A673 (cell line): Measurements from ENCODE around the gene NUP88. TPM values are rescaled to one million over a fixed set of nuclear protein-coding genes. Genes with fewer than 3 reads are reported as not detected.

Experiments used
- BruUV-seq: library from RNA; stranded (reverse); fragments of 400-500 nt; replicated peaks from 2 replicates; lab custom pipeline; 2021; lab: Mats Ljungman, UMichigan
- CTCF ChIA-PET: fragments of 300-600 bp; sonication (Branson Sonifier 250); formaldehyde crosslinking; loops from one replicate; lab custom pipeline; 2022; ENCODE audit warnings: antibody characterized with exemption; lab: Charles Lee
- POLR2A ChIA-PET: fragments of 300-600 bp; sonication (Branson Sonifier 250); formaldehyde crosslinking; loops from one replicate; lab custom pipeline; 2022; ENCODE audit warnings: antibody characterized with exemption; ENCODE audit not compliant: low non-redundant PET; lab: Charles Lee
- DNase-seq: peaks from one replicate; pipeline ENCODE4 v3.0.0-alpha.2; 2015; ENCODE audit warnings: low spot score
- H3K27ac ChIP-seq: fragments of 200-600 bp; sonication (generic); 2 replicates; pipeline ENCODE4 v1.5.1; 2016; ENCODE audit warnings: mixed run types, low read depth, mild to moderate bottlenecking, mixed read lengths, antibody characterized with exemption, low read length; ENCODE audit not compliant: poor library complexity, severe bottlenecking
- H3K27me3 ChIP-seq: fragments of 200-600 bp; sonication (generic); replicated peaks from 2 replicates; pipeline ENCODE4 v1.6.1; 2017; ENCODE audit warnings: mixed run types, low read depth, mild to moderate bottlenecking, mixed read lengths, antibody characterized with exemption, low read length; ENCODE audit not compliant: insufficient read depth, poor library complexity
- H3K36me3 ChIP-seq: fragments of 200-600 bp; sonication (generic); 2 replicates; pipeline ENCODE4 v1.6.1; 2016; ENCODE audit warnings: mixed run types, mild to moderate bottlenecking, mixed read lengths, antibody characterized with exemption, low read length; ENCODE audit not compliant: insufficient read depth, poor library complexity, severe bottlenecking
- H3K4me1 ChIP-seq: fragments of 200-600 bp; sonication (generic); 2 replicates; pipeline ENCODE4 v1.6.1; 2017; ENCODE audit warnings: mixed run types, mild to moderate bottlenecking, mixed read lengths, antibody characterized with exemption, low read length; ENCODE audit not compliant: insufficient read depth, poor library complexity, severe bottlenecking
- H3K4me3 ChIP-seq: fragments of 200-600 bp; sonication (generic); 2 replicates; pipeline ENCODE4 v1.5.1; 2016; ENCODE audit warnings: low read depth, mixed run types, mild to moderate bottlenecking, mixed read lengths, low read length; ENCODE audit not compliant: poor library complexity, severe bottlenecking
- H3K9me3 ChIP-seq: fragments of 200-600 bp; sonication (generic); 2 replicates; pipeline ENCODE4 v1.6.1; 2016; ENCODE audit warnings: mixed run types, low read depth, mild to moderate bottlenecking, mixed read lengths, antibody characterized with exemption, low read length; ENCODE audit not compliant: poor library complexity, severe bottlenecking
- EZH2 ChIP-seq: fragments of 200-600 bp; sonication (generic); IDR thresholded peaks from 2 replicates; pipeline ENCODE4 v1.6.1; 2017; ENCODE audit warnings: borderline replicate concordance, low read depth, mild to moderate bottlenecking, mixed read lengths, antibody characterized with exemption, low read length; ENCODE audit not compliant: poor library complexity, severe bottlenecking
- intact Hi-C: fragments of 100-400 bp; cut with micrococcal nuclease; formaldehyde crosslinking; loops from one replicate; pipeline ENCODE4 v1.10.0; 2022; ENCODE audit not compliant: unreplicated experiment
- total RNA-seq: library from RNA; stranded (reverse); gene quantifications from 2 replicates; pipeline ENCODE4 v1.2.3, GENCODE V29; 2021
- TF ChIP-seq, protein P1 (sequence below): fragments of 300-800, 200-600 bp; sonication (generic); conservative IDR thresholded peaks from 2 replicates; pipeline ENCODE4 v1.5.1; 2017; ENCODE audit warnings: low read depth, mild to moderate bottlenecking, antibody characterized with exemption, low read length, moderate library complexity, mixed read lengths

NUP88 gene
- total RNA-seq, 1 experiment from 2014 or later: 132 TPM

DNA sequence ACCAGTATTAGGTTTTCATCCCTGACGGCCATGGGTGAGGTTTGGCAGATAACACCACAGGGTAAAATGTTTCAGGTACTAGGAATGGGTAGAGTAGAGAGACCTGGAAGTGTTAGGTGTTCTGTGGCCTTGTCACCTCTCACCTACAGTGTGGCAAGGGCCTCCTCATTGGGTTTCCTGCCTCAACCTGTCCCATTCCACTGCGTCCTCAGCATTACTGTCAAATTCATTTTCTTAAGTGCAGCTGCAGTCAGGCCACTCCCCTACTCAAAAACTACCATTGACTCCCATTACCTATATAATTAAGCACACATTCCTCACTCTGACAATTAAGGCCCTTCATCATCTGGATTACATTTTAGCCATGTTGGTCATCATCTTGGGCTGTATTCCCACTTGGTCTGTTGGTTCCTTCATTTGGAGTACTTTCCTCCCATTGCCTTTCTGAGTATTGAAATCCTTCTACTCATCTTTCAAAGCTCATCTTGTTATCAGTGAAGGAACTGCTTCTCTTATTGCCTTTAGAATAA, 64.5 kb downstream of the NUP88 start:
- Histone ChIP-seq H3K4me3 (no peak overlapping the region), H3K36me3 (peaks cover 35% of the 10 kb centered on the region), H3K27ac (peak overlapping the region; percentile 40), H3K4me1 (no peaks in the 10 kb centered on the region), H3K9me3 (no peaks in the 10 kb centered on the region), H3K27me3 (no peaks in the 10 kb centered on the region)
- no TSS peak for BruUV-seq
- intact Hi-C loops: no loop called here
- DNase-seq: no peak
- TF ChIP-seq EZH2: no peak
- TF ChIP-seq, protein P1, sequence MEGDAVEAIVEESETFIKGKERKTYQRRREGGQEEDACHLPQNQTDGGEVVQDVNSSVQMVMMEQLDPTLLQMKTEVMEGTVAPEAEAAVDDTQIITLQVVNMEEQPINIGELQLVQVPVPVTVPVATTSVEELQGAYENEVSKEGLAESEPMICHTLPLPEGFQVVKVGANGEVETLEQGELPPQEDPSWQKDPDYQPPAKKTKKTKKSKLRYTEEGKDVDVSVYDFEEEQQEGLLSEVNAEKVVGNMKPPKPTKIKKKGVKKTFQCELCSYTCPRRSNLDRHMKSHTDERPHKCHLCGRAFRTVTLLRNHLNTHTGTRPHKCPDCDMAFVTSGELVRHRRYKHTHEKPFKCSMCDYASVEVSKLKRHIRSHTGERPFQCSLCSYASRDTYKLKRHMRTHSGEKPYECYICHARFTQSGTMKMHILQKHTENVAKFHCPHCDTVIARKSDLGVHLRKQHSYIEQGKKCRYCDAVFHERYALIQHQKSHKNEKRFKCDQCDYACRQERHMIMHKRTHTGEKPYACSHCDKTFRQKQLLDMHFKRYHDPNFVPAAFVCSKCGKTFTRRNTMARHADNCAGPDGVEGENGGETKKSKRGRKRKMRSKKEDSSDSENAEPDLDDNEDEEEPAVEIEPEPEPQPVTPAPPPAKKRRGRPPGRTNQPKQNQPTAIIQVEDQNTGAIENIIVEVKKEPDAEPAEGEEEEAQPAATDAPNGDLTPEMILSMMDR: no peak
- CTCF ChIA-PET: no interaction called here
- POLR2A ChIA-PET: no interaction called here

DNA sequence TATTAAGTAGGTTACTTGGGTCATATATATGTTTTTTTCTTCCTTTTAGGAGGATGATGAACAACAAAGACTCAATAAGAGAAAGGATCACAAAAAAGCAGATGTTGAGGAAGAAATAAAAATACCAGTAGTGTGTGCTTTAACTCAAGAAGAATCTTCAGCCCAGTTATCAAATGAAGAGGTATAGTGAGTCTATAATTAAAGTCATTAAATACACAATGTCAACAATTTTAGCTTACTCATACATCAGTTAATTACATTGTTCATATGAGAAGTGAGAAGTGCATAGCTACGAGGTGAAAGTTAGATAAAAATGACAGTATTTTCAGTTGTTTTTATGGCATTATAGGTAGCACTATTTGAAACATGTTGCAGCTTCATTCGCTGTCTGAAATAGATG, 65.2 kb downstream of the NUP88 start:
- no peak for DNase-seq
- H3K4me3 ChIP-seq: no peak overlapping the region

DNA sequence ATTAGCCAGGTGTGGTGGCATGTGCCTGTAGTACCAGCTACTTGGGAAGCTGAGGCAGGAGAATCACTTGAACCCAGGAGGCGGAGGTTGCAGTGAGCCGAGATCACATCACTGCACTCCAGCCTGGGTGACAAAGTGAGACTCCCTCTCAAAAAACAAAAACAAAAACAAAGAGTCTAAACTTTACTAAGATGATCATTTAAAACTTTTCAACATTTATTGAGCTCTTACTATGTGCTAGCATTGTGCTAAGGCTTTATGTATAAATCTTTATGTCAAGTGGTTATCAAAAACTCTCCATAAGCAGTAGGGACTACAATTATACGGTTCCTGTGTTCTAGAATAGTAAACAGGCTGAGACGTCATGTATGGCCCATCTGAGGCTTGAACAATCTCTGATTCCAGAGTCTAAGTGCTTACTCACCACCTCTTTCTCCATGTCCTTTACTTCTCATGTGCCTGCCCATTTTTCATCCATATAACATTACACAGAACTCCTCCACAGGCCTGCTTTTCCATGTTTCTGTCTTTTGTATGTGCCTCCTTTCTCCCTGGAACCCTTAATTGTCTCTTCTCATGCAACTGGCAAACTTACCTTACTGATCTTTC, 66.7 kb downstream of the NUP88 start:
- Histone ChIP-seq H3K36me3 (peaks cover 29% of the 10 kb centered on the region), H3K4me3 (no peak overlapping the region), H3K27me3 (no peaks in the 10 kb centered on the region), H3K9me3 (no peaks in the 10 kb centered on the region), H3K4me1 (no peaks in the 10 kb centered on the region), H3K27ac (no peak overlapping the region)
- no TSS peak for BruUV-seq
- DNase-seq: no peak
- intact Hi-C loops: no loop called here
- TF ChIP-seq, protein P1: no peak
- TF ChIP-seq EZH2: no peak
- POLR2A ChIA-PET: no interaction called here
- CTCF ChIA-PET: no interaction called here

More for the DNA sequence above, 65.2 kb downstream of the NUP88 start:
- no peaks in the 10 kb centered on the region for H3K9me3 ChIP-seq
- no peaks in the 10 kb centered on the region for H3K27me3 ChIP-seq
- CTCF ChIA-PET: no interaction called here
- intact Hi-C loops: no loop called here
- BruUV-seq: no TSS peak
- POLR2A ChIA-PET: no interaction called here
- H3K4me1 ChIP-seq: no peaks in the 10 kb centered on the region
- TF ChIP-seq, protein P1: no peak
- no peak for TF ChIP-seq EZH2
- H3K36me3 ChIP-seq: peaks cover 30% of the 10 kb centered on the region
- no peak overlapping the region for H3K27ac ChIP-seq
